Lung (tissue), 12 donors: ENCODE measurements around the gene HUWE1. TPM values are rescaled to one million over a fixed set of nuclear protein-coding genes. Genes with fewer than 3 reads are reported as not detected.
A peak's percentile ranks its signal among the peaks of the same experiment; 100 is the strongest.

Source experiments
- ATAC-seq: fragments of 200-7000 bp; cut with Tn5 transposase; one replicate; pipeline ENCODE4 v1.9.1; 2020; ENCODE audit warnings: moderate number of reproducible peaks; ENCODE audit not compliant: insufficient read depth, low FRiP score
- DNase-seq, 3 donors: peaks; one replicate each; pipeline ENCODE4 v3.0.0-alpha.2; 2013 to 2017
- H3K27ac ChIP-seq, 2 donors: one replicate each; pipeline ENCODE4 v1.5.1; 2013; ENCODE audit warnings: mild to moderate bottlenecking in 2 of 2, moderate library complexity in 2 of 2, control low read depth in 1 of 2, inconsistent platforms in 1 of 2, low read depth in 1 of 2, low read length in 1 of 2
- H3K27me3 ChIP-seq, 3 donors: one replicate each; pipeline ENCODE4 v1.5.1; 2013; ENCODE audit warnings: low read length in 2 of 3; ENCODE audit not compliant: control insufficient read depth in 3 of 3, insufficient read depth in 3 of 3
- H3K36me3 ChIP-seq, 4 donors: one replicate each; pipeline ENCODE4 v1.5.1; 2013; ENCODE audit warnings: low read length in 4 of 4, mild to moderate bottlenecking in 1 of 4, moderate library complexity in 1 of 4; ENCODE audit not compliant: control insufficient read depth in 4 of 4, insufficient read depth in 4 of 4
- H3K4me1 ChIP-seq, 5 donors: one replicate each; pipeline ENCODE4 v1.5.1; 2013; ENCODE audit warnings: low read length in 5 of 5, mild to moderate bottlenecking in 2 of 5, moderate library complexity in 1 of 5; ENCODE audit not compliant: control insufficient read depth in 5 of 5, insufficient read depth in 5 of 5
- H3K4me3 ChIP-seq: one replicate; pipeline ENCODE4 v1.5.1; 2013; ENCODE audit warnings: mild to moderate bottlenecking, control low read depth, moderate library complexity
- H3K9ac ChIP-seq, 2 donors: one replicate each; pipeline ENCODE4 v1.5.1; 2013; ENCODE audit warnings: low read length in 2 of 2, control low read depth in 1 of 2; ENCODE audit not compliant: insufficient read depth in 1 of 2
- H3K9me3 ChIP-seq, 4 donors: one replicate each; pipeline ENCODE4 v1.5.1; 2013; ENCODE audit warnings: low read length in 3 of 4, mild to moderate bottlenecking in 1 of 4, moderate library complexity in 1 of 4; ENCODE audit not compliant: control insufficient read depth in 4 of 4, insufficient read depth in 3 of 4
- WGBS, 2 donors: extraction: QIAGEN DNeasy Blood & Tissue Kit; methylation state at CpG; one replicate each; pipeline ENCODE4 v1.1.7; 2013; 5-methylcytosine and 5-hydroxymethylcytosine counted together
- polyA plus RNA-seq, 2 donors: library from polyadenylated mRNA; stranded (reverse); fragments of 200-250 nt; gene quantifications; one replicate each; pipeline ENCODE4 v1.2.1, GENCODE V29; 2013
- total RNA-seq, 2 donors: library from RNA; depleted of rRNA in 1 of 2; stranded (reverse); fragments of >200 nt in 1 of 2; gene quantifications; one replicate each; pipeline ENCODE4 v1.2.1, GENCODE V29; 2014 to 2021
- TF ChIP-seq, protein P1 (sequence below): IDR thresholded peaks from 2 replicates; pipeline ENCODE4 v1.5.1; 2012; ENCODE audit warnings: mild to moderate bottlenecking; ENCODE audit errors: control extremely low read depth, extremely low read depth
- donor health status: control.
- donor health status: control.
- donor health status: Bipolar disorder and iron deficiency.
- donor health status: healthy.
- donor health status: DM: yes; HTN: yes; CAD: no.

HUWE1 gene
- total and polyA plus RNA-seq, 4 donors: 26.0 to 185 (median 76.5) TPM

DNA sequence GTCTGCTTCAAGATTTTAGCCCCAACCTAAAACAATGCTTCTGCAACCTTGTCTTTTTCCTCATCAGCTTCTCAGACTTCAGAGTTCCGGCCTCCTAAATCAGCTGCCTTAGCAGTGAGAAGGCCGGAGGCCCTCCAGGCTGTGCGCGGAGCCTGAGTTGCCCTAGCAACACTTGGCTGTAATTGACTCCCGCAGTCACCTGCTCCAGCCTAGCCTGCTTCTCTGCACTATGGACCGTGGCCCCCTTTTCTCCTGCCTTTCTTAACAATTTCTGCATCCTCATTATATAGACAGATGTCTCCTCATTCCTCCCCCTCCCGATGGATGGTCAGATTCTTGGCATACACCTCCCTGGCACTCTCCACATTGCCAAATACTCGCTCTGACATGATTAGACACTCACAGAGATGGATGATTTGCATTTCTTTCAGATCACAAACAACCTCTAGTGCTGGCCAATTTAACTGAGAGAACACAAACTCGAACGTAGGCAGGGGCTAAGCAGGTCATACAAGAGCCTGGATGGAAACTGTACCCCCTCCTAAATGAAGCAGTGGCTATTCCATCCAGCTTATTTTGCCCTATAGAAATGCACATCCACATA is 9.5 kb upstream of the HUWE1 start:
- WGBS, 2 donors: 63 to 76% methylated on average over 9 to 10 of the region's 10 CpGs
- DNase-seq: peak in 1 of 3 donors; percentile 20
- no peak overlapping the region for H3K4me3 ChIP-seq
- no peaks in the 10 kb centered on the region for H3K9me3 ChIP-seq
- H3K27me3 ChIP-seq: peaks cover 0 to 12% (median 6%) of the 10 kb centered on the region in 3 donors
- H3K4me1 ChIP-seq: no peaks in the 10 kb centered on the region
- H3K36me3 ChIP-seq: no peaks in the 10 kb centered on the region
- H3K9ac ChIP-seq: no peak overlapping the region
- TF ChIP-seq, protein P1, sequence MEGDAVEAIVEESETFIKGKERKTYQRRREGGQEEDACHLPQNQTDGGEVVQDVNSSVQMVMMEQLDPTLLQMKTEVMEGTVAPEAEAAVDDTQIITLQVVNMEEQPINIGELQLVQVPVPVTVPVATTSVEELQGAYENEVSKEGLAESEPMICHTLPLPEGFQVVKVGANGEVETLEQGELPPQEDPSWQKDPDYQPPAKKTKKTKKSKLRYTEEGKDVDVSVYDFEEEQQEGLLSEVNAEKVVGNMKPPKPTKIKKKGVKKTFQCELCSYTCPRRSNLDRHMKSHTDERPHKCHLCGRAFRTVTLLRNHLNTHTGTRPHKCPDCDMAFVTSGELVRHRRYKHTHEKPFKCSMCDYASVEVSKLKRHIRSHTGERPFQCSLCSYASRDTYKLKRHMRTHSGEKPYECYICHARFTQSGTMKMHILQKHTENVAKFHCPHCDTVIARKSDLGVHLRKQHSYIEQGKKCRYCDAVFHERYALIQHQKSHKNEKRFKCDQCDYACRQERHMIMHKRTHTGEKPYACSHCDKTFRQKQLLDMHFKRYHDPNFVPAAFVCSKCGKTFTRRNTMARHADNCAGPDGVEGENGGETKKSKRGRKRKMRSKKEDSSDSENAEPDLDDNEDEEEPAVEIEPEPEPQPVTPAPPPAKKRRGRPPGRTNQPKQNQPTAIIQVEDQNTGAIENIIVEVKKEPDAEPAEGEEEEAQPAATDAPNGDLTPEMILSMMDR: no peak
- ATAC-seq: no peak
- no peak overlapping the region for H3K27ac ChIP-seq

DNA sequence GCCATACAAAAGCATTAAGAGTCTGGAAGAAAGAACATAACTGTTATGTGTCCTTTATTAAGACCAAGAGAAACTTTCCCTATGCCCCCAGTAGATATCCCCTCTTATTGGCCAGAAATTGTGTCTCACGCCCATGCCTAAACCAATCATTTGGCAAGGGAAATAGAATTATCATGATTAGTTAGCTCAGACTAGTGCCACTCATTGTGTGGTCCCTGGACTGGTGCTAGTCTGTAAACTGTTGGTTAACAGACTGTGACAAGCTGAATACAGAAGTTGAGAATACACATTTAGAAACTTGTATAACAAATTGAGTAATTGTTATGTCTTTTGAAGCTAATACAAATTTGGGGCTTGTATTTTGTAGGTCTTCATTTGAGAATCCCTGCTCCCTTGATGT is 8.1 kb upstream of the HUWE1 start:
- no peaks in the 10 kb centered on the region for H3K4me1 ChIP-seq
- 86 to 93% methylated on average over 1 of the region's 1 CpG for WGBS, 2 donors
- ATAC-seq: no peak
- H3K27me3 ChIP-seq: peaks cover 0 to 12% (median 6%) of the 10 kb centered on the region in 3 donors
- TF ChIP-seq, protein P1: no peak
- no peaks in the 10 kb centered on the region for H3K36me3 ChIP-seq
- H3K9ac ChIP-seq: no peak overlapping the region
- no peak for DNase-seq
- H3K9me3 ChIP-seq: no peaks in the 10 kb centered on the region
- no peak overlapping the region for H3K27ac ChIP-seq
- no peak overlapping the region for H3K4me3 ChIP-seq

GRCh38 chrX:53688300-53688699 is 1.8 kb upstream of the HUWE1 start:
- no peak overlapping the region for H3K27ac ChIP-seq
- TF ChIP-seq, protein P1: no peak
- H3K4me1 ChIP-seq: no peaks in the 10 kb centered on the region
- no peak overlapping the region for H3K9ac ChIP-seq
- 85 to 95% methylated on average over 7 of the region's 7 CpGs for WGBS, 2 donors
- no peaks in the 10 kb centered on the region for H3K36me3 ChIP-seq
- peaks cover 0 to 4% (median 4%) of the 10 kb centered on the region in 3 donors for H3K27me3 ChIP-seq
- peaks cover 0 to 5% (median 0%) of the 10 kb centered on the region in 4 donors for H3K9me3 ChIP-seq
- H3K4me3 ChIP-seq: no peak overlapping the region
- ATAC-seq: no peak
- DNase-seq: no peak
